IMR-90 (cell line): Measurements from ENCODE around the gene RNF223. TPM values are rescaled to one million over a fixed set of nuclear protein-coding genes. Genes with fewer than 3 reads are reported as not detected.

Source experiments
- ATAC-seq: fragments of 200-7000 bp; cut with Tn5 transposase; 2 replicates; pipeline ENCODE4 v1.9.1; 2020; ENCODE audit warnings: low read depth, mild to moderate bottlenecking, moderate library complexity
- BruUV-seq: library from RNA; stranded (reverse); fragments of 400-500 nt; replicated peaks from 2 replicates; lab custom pipeline; 2021; lab: Mats Ljungman, UMichigan
- CTCF ChIA-PET: fragments of 300-600 bp; formaldehyde crosslinking; extraction: SDS; loops from one replicate; lab custom pipeline; 2021; ENCODE audit warnings: antibody characterized with exemption; lab: Yijun Ruan, JAX
- POLR2A ChIA-PET: fragments of 300-600 bp; sonication (Branson Sonifier 250); formaldehyde crosslinking; loops from one replicate; lab custom pipeline; 2022; ENCODE audit warnings: antibody characterized with exemption; ENCODE audit not compliant: unreplicated experiment; lab: Charles Lee
- DNase-seq: peaks from one replicate; pipeline ENCODE4 v3.0.0; 2013
- H2AFZ ChIP-seq: replicated peaks from 2 replicates; pipeline ENCODE3; 2013; ENCODE audit warnings: low read length, mild to moderate bottlenecking; ENCODE audit not compliant: poor library complexity
- H2AK5ac ChIP-seq: 2 replicates; pipeline ENCODE4 v1.6.1; 2013; ENCODE audit warnings: low read depth, low read length, inconsistent platforms
- H2AK9ac ChIP-seq: replicated peaks from 2 replicates; pipeline ENCODE3; 2013; ENCODE audit warnings: mild to moderate bottlenecking, low read depth, low read length, moderate library complexity; ENCODE audit not compliant: poor library complexity
- H2BK120ac ChIP-seq: 2 replicates; pipeline ENCODE4 v1.6.1; 2013; ENCODE audit warnings: low read depth, low read length, inconsistent platforms
- H2BK15ac ChIP-seq: 3 replicates; pipeline ENCODE4 v1.6.1; 2013; ENCODE audit warnings: low read depth, low read length, inconsistent platforms
- H2BK20ac ChIP-seq: 2 replicates; pipeline ENCODE4 v1.6.1; 2013; ENCODE audit warnings: low read depth, mild to moderate bottlenecking, inconsistent platforms, low read length, moderate library complexity
- H2BK5ac ChIP-seq: 2 replicates; pipeline ENCODE4 v1.6.1; 2013; ENCODE audit warnings: mild to moderate bottlenecking, low read depth, low read length, inconsistent platforms; ENCODE audit not compliant: poor library complexity, severe bottlenecking
- H3K14ac ChIP-seq: replicated peaks from 2 replicates; pipeline ENCODE4 v1.6.1; 2013; ENCODE audit warnings: low read depth, low read length, inconsistent platforms
- H3K18ac ChIP-seq: 2 replicates; pipeline ENCODE4 v1.6.1; 2013; ENCODE audit warnings: low read depth, low read length, control low read depth
- H3K23ac ChIP-seq: 2 replicates; pipeline ENCODE4 v1.6.1; 2013; ENCODE audit warnings: low read depth, low read length, inconsistent platforms
- H3K27ac ChIP-seq: 2 replicates; pipeline ENCODE4 v1.5.1; 2013; ENCODE audit warnings: mild to moderate bottlenecking, control low read depth, low read length; ENCODE audit not compliant: insufficient read depth
- H3K27me3 ChIP-seq: 2 replicates; pipeline ENCODE4 v1.6.1; 2013; ENCODE audit warnings: low read length; ENCODE audit not compliant: control insufficient read depth, insufficient read depth
- H3K36me3 ChIP-seq: 2 replicates; pipeline ENCODE4 v1.6.1; 2013; ENCODE audit warnings: low read length, mixed read lengths; ENCODE audit not compliant: control insufficient read depth, insufficient read depth
- H3K4ac ChIP-seq: 2 replicates; pipeline ENCODE4 v1.6.1; 2013; ENCODE audit warnings: low read depth, low read length, inconsistent platforms
- H3K4me1 ChIP-seq: 2 replicates; pipeline ENCODE4 v1.6.1; 2013; ENCODE audit warnings: low read length, mixed read lengths; ENCODE audit not compliant: control insufficient read depth, insufficient read depth
- H3K4me2 ChIP-seq: 2 replicates; pipeline ENCODE4 v1.6.1; 2013; ENCODE audit warnings: low read depth, mild to moderate bottlenecking, control low read depth, low read length, moderate library complexity
- H3K4me3 ChIP-seq: 2 replicates; pipeline ENCODE4 v1.5.1; 2013; ENCODE audit warnings: low read depth, mild to moderate bottlenecking, control low read depth, low read length, moderate library complexity; ENCODE audit not compliant: insufficient read depth
- H3K56ac ChIP-seq: 2 replicates; pipeline ENCODE4 v1.6.1; 2013; ENCODE audit warnings: low read length, inconsistent platforms; ENCODE audit not compliant: insufficient read depth; ENCODE audit errors: extremely low read depth
- H3K79me1 ChIP-seq, 2 experiments: 2 replicates each; pipeline ENCODE4 v1.6.1; 2013; ENCODE audit warnings: low read length in 2 of 2, inconsistent platforms in 1 of 2, low read depth in 1 of 2
- H3K9ac ChIP-seq: 2 replicates; pipeline ENCODE4 v1.6.1; 2013; ENCODE audit warnings: low read depth, low read length, control low read depth
- H3K9me1 ChIP-seq: 2 replicates; pipeline ENCODE4 v1.6.1; 2013; ENCODE audit warnings: low read length, inconsistent platforms; ENCODE audit not compliant: insufficient read depth
- H3K9me3 ChIP-seq: 2 replicates; pipeline ENCODE4 v1.6.1; 2013; ENCODE audit warnings: low read length; ENCODE audit not compliant: control insufficient read depth, insufficient read depth
- H4K20me1 ChIP-seq: 2 replicates; pipeline ENCODE4 v1.6.1; 2013; ENCODE audit warnings: low read length, inconsistent platforms; ENCODE audit not compliant: insufficient read depth
- H4K5ac ChIP-seq: 2 replicates; pipeline ENCODE4 v1.6.1; 2013; ENCODE audit warnings: mild to moderate bottlenecking, low read depth, low read length, control low read depth
- H4K8ac ChIP-seq, 2 experiments: 2 replicates each; pipeline ENCODE4 v1.6.1; 2013; ENCODE audit warnings: low read depth in 2 of 2, low read length in 2 of 2, control low read depth in 1 of 2, inconsistent platforms in 1 of 2
- H4K91ac ChIP-seq: 2 replicates; pipeline ENCODE4 v1.6.1; 2013; ENCODE audit warnings: low read depth, low read length, inconsistent platforms; ENCODE audit not compliant: insufficient read depth
- BHLHE40 ChIP-seq: fragments of 150-350 bp; IDR thresholded peaks from 2 replicates; pipeline ENCODE4 v1.6.1; 2016; ENCODE audit warnings: mild to moderate bottlenecking, low read depth, low read length
- CHD1 ChIP-seq: IDR thresholded peaks from 2 replicates; pipeline ENCODE4 v1.6.1; 2012; ENCODE audit warnings: low read depth, low read length, improper control_type of control experiment
- CTCF ChIP-seq: conservative IDR thresholded peaks from 2 replicates; pipeline ENCODE4 v1.5.1; 2012; ENCODE audit warnings: mild to moderate bottlenecking, low read depth, low read length, improper control_type of control experiment
- FOS ChIP-seq: fragments of 150-350 bp; IDR thresholded peaks from 2 replicates; pipeline ENCODE4 v1.6.1; 2016; ENCODE audit warnings: low read depth, low read length
- MAFK ChIP-seq: IDR thresholded peaks from 2 replicates; pipeline ENCODE4 v1.6.1; 2012; ENCODE audit warnings: low read depth, low read length, improper control_type of control experiment
- MAZ ChIP-seq: IDR thresholded peaks from 2 replicates; pipeline ENCODE4 v1.6.1; 2012; ENCODE audit warnings: low read depth, mild to moderate bottlenecking, low read length, improper control_type of control experiment, moderate library complexity, borderline replicate concordance
- MXI1 ChIP-seq: IDR thresholded peaks from 2 replicates; pipeline ENCODE4 v1.6.1; 2012; ENCODE audit warnings: low read depth, mild to moderate bottlenecking, low read length, moderate library complexity, borderline replicate concordance
- NFE2L2 ChIP-seq: fragments of 150-350 bp; IDR thresholded peaks from 2 replicates; pipeline ENCODE4 v1.6.1; 2016; ENCODE audit warnings: low read depth, mild to moderate bottlenecking, low read length
- POLR2A ChIP-seq: IDR thresholded peaks from 2 replicates; pipeline ENCODE4 v1.6.1; 2012; ENCODE audit warnings: mild to moderate bottlenecking, low read depth, low read length
- RAD21 ChIP-seq: IDR thresholded peaks from 2 replicates; pipeline ENCODE4 v1.6.1; 2012; ENCODE audit warnings: low read length, improper control_type of control experiment
- RCOR1 ChIP-seq: IDR thresholded peaks from 2 replicates; pipeline ENCODE4 v1.6.1; 2012; ENCODE audit warnings: mild to moderate bottlenecking, low read length, improper control_type of control experiment; ENCODE audit not compliant: insufficient replicate concordance
- RFX5 ChIP-seq: IDR thresholded peaks from 2 replicates; pipeline ENCODE4 v1.8.0; 2012; ENCODE audit warnings: low read depth, mild to moderate bottlenecking, low read length, moderate library complexity
- SMC3 ChIP-seq: fragments of 150-350 bp; IDR thresholded peaks from 2 replicates; pipeline ENCODE4 v1.6.1; 2016; ENCODE audit warnings: low read depth, mild to moderate bottlenecking, antibody characterized with exemption, low read length, moderate library complexity
- USF2 ChIP-seq: fragments of 150-350 bp; IDR thresholded peaks from 2 replicates; pipeline ENCODE4 v1.6.1; 2017; ENCODE audit warnings: mild to moderate bottlenecking, antibody characterized with exemption, low read length, low read depth
- WGBS, 2 experiments: methylation state at CpG; one replicate each; pipeline versions ENCODE4 v1.1.5 to v1.1.7; 2013; ENCODE audit warnings: missing lambda C conversion rate in 2 of 2; ENCODE audit not compliant: insufficient read length in 1 of 2; ENCODE audit errors: extremely low coverage in 2 of 2; 5-methylcytosine and 5-hydroxymethylcytosine counted together
- dilution Hi-C: fragments of 300-500 bp; cut with HindIII; formaldehyde crosslinking; loops from one replicate; pipeline ENCODE4 v1.14.3; 2018; ENCODE audit warnings: low sequenced_read_pairs; ENCODE audit not compliant: unreplicated experiment
- in situ Hi-C: fragments of 300-500 bp; cut with MboI; formaldehyde crosslinking; loops from 3 replicates; pipeline ENCODE4 v1.14.3; 2019; ENCODE audit warnings: low sequenced_read_pairs, inconsistent platforms, mixed read lengths
- intact Hi-C: fragments of 100-400 bp; cut with micrococcal nuclease; formaldehyde crosslinking; loops from 2 replicates; pipeline ENCODE4 v1.10.0; 2022
- polyA plus RNA-seq, 3 experiments: library from polyadenylated mRNA; depleted of rRNA; stranded (reverse); fragments of >200 nt; gene quantifications; 2 replicates each; pipeline ENCODE4 v1.2.3, GENCODE V29; 2012; ENCODE audit warnings: low replicate concordance in 1 of 3
- total RNA-seq: library from RNA; depleted of rRNA; stranded (reverse); fragments of >200 nt; gene quantifications from 2 replicates; pipeline ENCODE4 v1.2.3, GENCODE V29; 2012
- TF ChIP-seq, protein P1 (sequence below): fragments of 150-350 bp; IDR thresholded peaks from 2 replicates; pipeline ENCODE4 v1.6.1; 2016; ENCODE audit warnings: low read depth, mild to moderate bottlenecking, low read length, moderate library complexity, borderline replicate concordance

RNF223 gene
- total and polyA plus RNA-seq, 2 of the 4 experiments (the other 2 are of a cell fraction), result not detected

GRCh38 chr1:1071486-1072298 lies 2.4 kb downstream of the RNF223 start:
- CTCF ChIA-PET, result no interaction called here
- no peak overlapping the region for H3K14ac ChIP-seq
- peaks cover 2% of the 10 kb centered on the region; the same call in 1 of the 2 replicates for H3K4me1 ChIP-seq
- no peak overlapping the region for H2AFZ ChIP-seq
- no peak overlapping the region for H2AK5ac ChIP-seq
- H3K4me3 ChIP-seq, result no peak overlapping the region
- H2BK5ac ChIP-seq, result no peak overlapping the region
- H4K5ac ChIP-seq, result no peak overlapping the region
- H3K9ac ChIP-seq, result no peak overlapping the region
- WGBS, 2 experiments, result 89% methylated on average over 12 of the region's 56 CpGs; no CpG with 5 or more reads in 1 of the 2 experiments
- intact Hi-C loops, result no loop called here
- POLR2A ChIA-PET, result no interaction called here
- H4K8ac ChIP-seq, result no peak overlapping the region
- H3K9me3 ChIP-seq, result no peaks in the 10 kb centered on the region
- TF ChIP-seq RFX5 (no peak), FOS (no peak), USF2 (no peak), CHD1 (no peak), MAFK (no peak), RAD21 (no peak), NFE2L2 (no peak), CTCF (no peak), POLR2A (no peak), MXI1 (no peak), RCOR1 (no peak), SMC3 (no peak), MAZ (no peak), BHLHE40 (no peak)
- TF ChIP-seq, protein P1, sequence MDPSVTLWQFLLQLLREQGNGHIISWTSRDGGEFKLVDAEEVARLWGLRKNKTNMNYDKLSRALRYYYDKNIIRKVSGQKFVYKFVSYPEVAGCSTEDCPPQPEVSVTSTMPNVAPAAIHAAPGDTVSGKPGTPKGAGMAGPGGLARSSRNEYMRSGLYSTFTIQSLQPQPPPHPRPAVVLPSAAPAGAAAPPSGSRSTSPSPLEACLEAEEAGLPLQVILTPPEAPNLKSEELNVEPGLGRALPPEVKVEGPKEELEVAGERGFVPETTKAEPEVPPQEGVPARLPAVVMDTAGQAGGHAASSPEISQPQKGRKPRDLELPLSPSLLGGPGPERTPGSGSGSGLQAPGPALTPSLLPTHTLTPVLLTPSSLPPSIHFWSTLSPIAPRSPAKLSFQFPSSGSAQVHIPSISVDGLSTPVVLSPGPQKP, result no peak
- H3K27ac ChIP-seq, result no peak overlapping the region
- no peak overlapping the region for H3K23ac ChIP-seq
- no peaks in the 10 kb centered on the region for H3K79me1 ChIP-seq
- ATAC-seq, result no peak
- no peak overlapping the region for H3K18ac ChIP-seq
- no peaks in the 10 kb centered on the region for H3K9me1 ChIP-seq
- BruUV-seq, result no TSS peak
- H2BK15ac ChIP-seq, result no peak overlapping the region
- H4K91ac ChIP-seq, result no peak overlapping the region
- no peak overlapping the region for H2BK120ac ChIP-seq
- no peak overlapping the region for H2AK9ac ChIP-seq
- no peak overlapping the region for H3K56ac ChIP-seq
- dilution Hi-C loops, result no loop called here
- no peaks in the 10 kb centered on the region for H3K36me3 ChIP-seq
- no peak for DNase-seq
- no peak overlapping the region for H3K4me2 ChIP-seq
- no peak overlapping the region for H3K4ac ChIP-seq
- no peaks in the 10 kb centered on the region for H4K20me1 ChIP-seq
- in situ Hi-C loops, result no loop called here
- no peaks in the 10 kb centered on the region; the same call in 1 of the 2 replicates for H3K27me3 ChIP-seq
- no peak overlapping the region for H2BK20ac ChIP-seq
